GM19324 (cell line): ENCODE data around the gene DSE.

Experiments
- ATAC-seq: cut with Tn5 transposase; IDR thresholded peaks from one replicate; pipeline ENCODE4 v1.9.1; 2021; ENCODE audit warnings: mild to moderate bottlenecking, moderate library complexity; ENCODE audit not compliant: unreplicated experiment, low FRiP score

The DSE gene

GRCh38 chr6:116439522-116440051 lies 68.8 kb downstream of the DSE start:
- ATAC-seq, result no peak

- no peak for ATAC-seq
Observed at GRCh38 chr6:116443105-116443504, 72.4 kb downstream of the DSE start.

GRCh38 chr6:116444092-116444491 lies 73.3 kb downstream of the DSE start:
- ATAC-seq, result no peak

GRCh38 chr6:116444575-116444974 lies 73.8 kb downstream of the DSE start:
- ATAC-seq, result no peak

- no peak for ATAC-seq
Observed at GRCh38 chr6:116445102-116445501, 74.4 kb downstream of the DSE start.

- no peak for ATAC-seq
Observed at GRCh38 chr6:116446399-116446798, 75.7 kb downstream of the DSE start.

- no peak for ATAC-seq
Observed at GRCh38 chr6:116447052-116447451, 76.3 kb downstream of the DSE start.

GRCh38 chr6:116447496-116448011 lies 76.8 kb downstream of the DSE start:
- no peak for ATAC-seq

- ATAC-seq, result no peak
Observed at GRCh38 chr6:116449565-116449964, 78.8 kb downstream of the DSE start.

GRCh38 chr6:116450185-116450710 lies 79.5 kb downstream of the DSE start:
- no peak for ATAC-seq

GRCh38 chr6:116450769-116451740 lies 80.3 kb downstream of the DSE start:
- ATAC-seq, result peak; percentile 77

- ATAC-seq, result no peak
Observed at GRCh38 chr6:116451916-116452315, 81.2 kb downstream of the DSE start.

- ATAC-seq, result no peak
Observed at GRCh38 chr6:116452531-116452930, 81.8 kb downstream of the DSE start.

GRCh38 chr6:116456106-116456505 lies 85.4 kb downstream of the DSE start:
- no peak for ATAC-seq

- no peak for ATAC-seq
Observed at GRCh38 chr6:116456927-116457326, 86.2 kb downstream of the DSE start.

- no peak for ATAC-seq
Observed at GRCh38 chr6:116458264-116458663, 87.5 kb downstream of the DSE start.

- no peak for ATAC-seq
Observed at GRCh38 chr6:116459927-116460326, 89.2 kb downstream of the DSE start.

- ATAC-seq, result no peak
Observed at GRCh38 chr6:116461331-116461931, 90.7 kb downstream of the DSE start, which contains the start of gene CALHM6. Gene CALHM6, plus strand, starts transcription at chr6:116461375. Its CDS starts 555 bp downstream, at chr6:116461930.

- peak; percentile 73 for ATAC-seq
Observed at GRCh38 chr6:116461932-116462885, 91.5 kb downstream of the DSE start.

GRCh38 chr6:116463301-116463700 lies 92.6 kb downstream of the DSE start:
- no peak for ATAC-seq
